Measurements from ENCODE around the gene RPS16.
A peak's percentile ranks its signal among the peaks of the same experiment; 100 is the strongest.

DNA sequence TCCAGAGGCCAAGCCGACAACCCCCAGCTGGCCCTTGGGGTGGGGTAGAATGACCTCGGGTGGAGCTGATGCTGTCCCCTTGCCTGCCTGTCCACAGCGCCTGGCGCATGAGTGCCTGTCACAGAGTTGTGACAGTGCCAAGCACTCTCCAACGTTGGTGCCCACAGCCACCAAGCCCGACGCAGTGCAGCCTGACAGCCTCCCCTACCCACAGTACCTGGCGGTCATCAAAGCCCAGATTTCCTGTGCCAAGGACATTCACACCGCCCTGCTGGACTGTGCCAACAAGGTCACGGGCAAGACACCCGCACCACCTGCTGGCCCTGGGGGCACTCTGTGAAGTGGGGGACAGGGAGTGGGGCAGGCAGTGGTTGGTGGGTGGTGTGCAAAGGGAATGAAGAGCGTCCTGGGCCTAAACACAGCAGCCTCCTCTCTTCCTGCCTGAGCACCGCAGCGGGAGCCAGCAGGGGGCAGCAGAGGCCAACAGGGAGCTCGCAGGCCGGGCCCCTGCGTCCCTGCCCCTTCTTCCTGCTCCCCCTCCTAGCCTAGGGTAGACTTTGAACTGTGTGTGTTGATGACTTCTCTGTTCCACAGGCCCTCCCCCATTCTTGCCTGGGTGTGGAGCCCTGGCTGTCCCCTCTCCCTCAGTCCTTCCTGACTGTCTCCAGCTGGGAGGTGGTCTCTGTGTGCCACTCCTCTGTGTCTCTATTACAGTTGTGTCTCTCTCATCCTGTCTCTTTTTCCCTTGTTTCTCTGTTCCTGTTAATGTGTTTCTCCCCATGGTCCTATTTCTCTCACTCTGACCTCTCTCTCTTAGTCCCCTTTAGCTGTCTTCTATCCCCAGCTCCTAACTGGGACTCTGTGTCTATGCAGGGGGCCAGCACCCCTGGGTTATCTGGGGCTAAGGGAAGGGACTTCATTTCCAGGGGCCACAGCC, 38.1 kb downstream of the RPS16 start:
- TF ChIP-seq NFRKB (IDR thresholded peaks at IDR 0.05): no peak
- no peak for TF ChIP-seq FOXM1 (IDR thresholded peaks at IDR 0.05; ENCODE audit: borderline replicate concordance)
- TF ChIP-seq SP1 (IDR thresholded peaks at IDR 0.05): no peak
- TF ChIP-seq, protein P1, sequence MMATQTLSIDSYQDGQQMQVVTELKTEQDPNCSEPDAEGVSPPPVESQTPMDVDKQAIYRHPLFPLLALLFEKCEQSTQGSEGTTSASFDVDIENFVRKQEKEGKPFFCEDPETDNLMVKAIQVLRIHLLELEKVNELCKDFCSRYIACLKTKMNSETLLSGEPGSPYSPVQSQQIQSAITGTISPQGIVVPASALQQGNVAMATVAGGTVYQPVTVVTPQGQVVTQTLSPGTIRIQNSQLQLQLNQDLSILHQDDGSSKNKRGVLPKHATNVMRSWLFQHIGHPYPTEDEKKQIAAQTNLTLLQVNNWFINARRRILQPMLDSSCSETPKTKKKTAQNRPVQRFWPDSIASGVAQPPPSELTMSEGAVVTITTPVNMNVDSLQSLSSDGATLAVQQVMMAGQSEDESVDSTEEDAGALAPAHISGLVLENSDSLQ (IDR thresholded peaks at IDR 0.05): no peak
- no peak for TF ChIP-seq TARDBP (IDR thresholded peaks at IDR 0.05)
- no peak for TF ChIP-seq FOXK2 (IDR thresholded peaks at IDR 0.05)
- TF ChIP-seq LEF1 (IDR thresholded peaks at IDR 0.05; ENCODE audit: borderline replicate concordance): no peak
- no peak for TF ChIP-seq ZNF384 (IDR thresholded peaks at IDR 0.05)
- no peak for TF ChIP-seq ELF4 (IDR thresholded peaks at IDR 0.05)
- peak; percentile 67; the same call in 1 of the 2 replicates for TF ChIP-seq HDGF (IDR thresholded peaks at IDR 0.05; ENCODE audit: borderline replicate concordance)

Measured in HEK293T (cell line).